GM18508 (cell line): ENCODE measurements around the gene CGA.

Experiments
- ATAC-seq: cut with Tn5 transposase; IDR thresholded peaks from one replicate; pipeline ENCODE4 v1.9.1; 2021; ENCODE audit warnings: moderate number of reproducible peaks; ENCODE audit not compliant: insufficient read depth, unreplicated experiment

CGA gene

DNA sequence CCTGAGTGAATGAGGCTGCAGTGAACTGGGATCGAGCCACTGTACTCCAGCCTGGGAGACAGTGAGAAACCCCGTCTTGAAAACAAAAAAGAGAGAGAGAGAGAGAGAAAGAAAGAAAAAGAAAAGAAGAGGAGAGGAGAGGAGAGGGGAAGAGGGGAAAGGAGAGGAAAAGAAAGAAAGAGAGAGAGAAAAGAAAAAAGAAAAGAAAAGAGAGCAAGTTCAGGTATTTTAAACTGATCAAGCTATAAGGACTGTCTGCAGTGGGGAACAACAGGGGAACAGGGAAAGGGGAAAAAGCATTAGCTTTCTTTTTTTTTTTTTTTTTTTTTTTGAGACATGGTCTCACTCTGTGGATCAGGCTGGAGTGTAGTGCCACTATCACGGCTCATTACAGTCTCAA lies 2.5 kb downstream of the CGA start:
- no peak for ATAC-seq

DNA sequence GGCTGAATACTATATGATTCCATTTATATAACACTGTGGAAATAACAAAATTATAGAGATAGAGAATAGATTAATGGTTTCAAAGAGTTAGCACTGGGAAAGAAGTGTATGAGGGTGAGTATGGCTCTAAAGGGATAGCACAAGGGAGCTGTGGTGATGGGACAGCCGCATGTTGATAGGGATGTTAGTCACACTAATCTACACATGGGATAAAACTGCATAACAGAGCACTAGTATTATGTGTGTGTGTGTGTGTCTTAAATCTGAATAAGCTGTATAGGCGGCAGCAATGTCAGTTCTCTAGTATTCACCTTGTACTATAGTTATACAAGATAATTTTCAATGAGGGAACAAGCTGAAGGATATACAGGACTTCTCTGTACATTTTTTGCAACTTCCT lies 5.8 kb downstream of the CGA start:
- ATAC-seq = no peak

DNA sequence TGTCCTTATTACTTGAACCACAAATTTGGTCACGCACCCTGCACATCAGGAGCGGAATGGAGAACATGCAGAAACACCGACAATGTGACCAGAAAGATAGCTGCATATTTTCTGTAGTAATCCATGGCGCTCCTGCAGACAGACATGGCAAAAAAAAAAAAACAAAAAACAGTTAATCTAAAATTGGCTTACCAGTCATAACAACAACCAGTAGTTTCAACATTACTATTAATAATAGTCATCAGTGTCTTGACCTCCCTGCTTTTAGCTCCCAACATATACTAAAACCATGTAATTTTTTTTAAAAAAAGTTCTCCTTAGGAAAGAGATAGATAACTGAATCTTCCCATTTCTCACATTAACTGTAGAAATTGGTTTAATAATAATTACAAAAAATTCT lies 6.8 kb downstream of the CGA start:
- ATAC-seq = no peak

- no peak for ATAC-seq
Measured at GRCh38 chr6:87082160-87082721, 12.7 kb downstream of the CGA start.

GRCh38 chr6:87078983-87079616 lies 15.8 kb downstream of the CGA start:
- no peak for ATAC-seq

- ATAC-seq = no peak
Measured at GRCh38 chr6:87075168-87075567, 19.7 kb downstream of the CGA start.

GRCh38 chr6:87074101-87074621 lies 20.7 kb downstream of the CGA start:
- ATAC-seq = no peak

DNA sequence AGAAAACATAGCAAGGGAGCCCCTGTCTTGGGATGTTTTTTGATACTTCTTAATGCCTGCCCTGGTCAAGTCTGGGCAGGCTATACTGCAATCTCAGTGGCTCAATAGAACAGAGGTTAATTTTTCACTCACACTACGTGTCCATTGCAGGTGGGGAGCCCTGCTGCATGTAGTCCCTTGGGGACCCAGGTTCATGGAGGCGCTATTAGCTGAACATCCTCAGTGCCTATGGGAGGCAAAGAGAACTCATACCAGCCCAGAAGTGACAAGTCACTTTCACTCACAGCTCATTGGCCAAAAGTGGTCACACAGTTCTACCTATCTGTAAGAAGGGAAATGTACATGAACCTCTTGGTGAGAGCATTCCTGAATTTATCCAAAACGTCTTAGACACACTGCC lies 23.2 kb downstream of the CGA start:
- no peak for ATAC-seq

DNA sequence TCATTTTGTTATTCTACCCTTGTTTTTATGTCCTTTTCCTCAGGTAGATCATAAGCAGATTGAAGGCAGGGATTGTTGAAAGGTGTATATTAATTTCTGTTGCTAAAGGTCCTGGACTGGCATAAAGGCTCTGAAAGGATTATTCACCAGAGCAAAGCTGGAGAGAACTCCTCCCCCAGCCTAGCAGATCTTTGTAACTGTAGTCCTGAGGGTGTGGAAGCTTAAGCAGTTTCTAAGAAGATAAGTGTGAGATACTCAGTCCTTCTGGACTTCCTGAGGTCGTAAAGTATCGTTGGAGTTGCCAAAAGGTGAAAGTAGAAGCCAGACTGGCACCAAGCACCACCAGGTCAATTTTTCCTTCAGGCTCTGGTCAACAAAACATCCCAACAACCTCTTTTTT lies 24.2 kb downstream of the CGA start:
- ATAC-seq = no peak

GRCh38 chr6:87068795-87069194 lies 26.1 kb downstream of the CGA start:
- no peak for ATAC-seq

DNA sequence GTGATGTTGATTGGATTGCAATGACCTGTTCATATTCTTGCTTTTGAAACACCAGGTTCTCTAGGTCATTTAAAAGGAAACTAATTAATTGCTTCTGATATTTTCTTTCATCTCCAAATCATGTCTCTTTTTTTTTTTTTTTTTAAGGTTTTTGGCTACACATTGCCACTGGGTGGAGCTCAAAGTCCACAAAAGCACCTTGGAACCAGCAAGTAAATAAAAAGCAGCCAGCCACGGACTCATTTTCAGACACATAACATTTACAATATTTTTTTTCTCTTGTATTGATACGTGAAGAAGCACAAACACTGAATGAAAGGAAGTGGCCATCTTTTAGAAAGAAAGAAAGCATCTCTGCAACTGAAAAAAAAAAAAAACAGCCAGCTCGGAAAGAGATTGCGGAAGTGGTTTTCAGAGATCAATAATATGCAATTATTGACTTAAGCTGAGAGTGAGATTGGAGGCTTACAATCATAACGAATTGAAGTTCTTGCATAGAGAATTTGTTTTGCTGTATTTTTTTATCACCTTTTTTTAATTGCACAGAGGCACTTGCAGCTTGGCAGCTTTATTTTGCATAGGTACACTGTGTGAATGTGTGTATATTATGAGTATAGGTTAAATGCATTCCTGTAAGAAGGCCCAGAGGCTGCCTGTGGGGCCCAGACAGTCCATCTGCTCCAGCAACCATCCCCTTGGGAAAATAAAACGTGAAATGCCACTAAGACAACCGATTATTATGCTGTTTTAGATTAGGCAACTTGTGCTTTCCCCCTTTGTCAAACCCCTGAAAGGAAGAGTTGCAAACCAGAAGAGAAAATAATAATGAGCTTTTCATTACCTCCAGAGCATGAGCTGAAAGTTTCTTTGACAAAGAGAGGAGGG lies 28.2 kb downstream of the CGA start:
- no peak for ATAC-seq

GRCh38 chr6:87065117-87065516 lies 29.8 kb downstream of the CGA start:
- ATAC-seq = no peak

DNA sequence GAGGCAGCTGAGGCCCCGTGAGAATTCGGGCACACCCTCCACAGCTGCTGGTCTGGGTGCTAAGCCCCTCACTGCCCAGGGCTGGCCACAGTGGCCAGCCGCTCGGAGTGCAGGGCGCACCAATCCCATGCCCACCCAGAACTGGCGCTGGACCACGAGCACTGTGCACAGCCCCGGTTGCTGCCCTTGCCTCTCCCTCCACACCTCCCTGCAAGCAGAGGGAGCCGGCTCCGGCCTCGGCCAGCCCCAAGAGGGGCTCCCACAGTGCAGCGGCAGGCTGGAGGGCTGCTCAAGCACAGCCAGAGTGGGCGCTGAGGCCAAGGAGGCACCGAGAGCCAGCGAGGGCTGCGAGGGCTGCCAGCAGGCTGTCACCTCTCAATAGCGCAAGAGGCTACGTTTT lies 35.0 kb downstream of the CGA start:
- no peak for ATAC-seq

DNA sequence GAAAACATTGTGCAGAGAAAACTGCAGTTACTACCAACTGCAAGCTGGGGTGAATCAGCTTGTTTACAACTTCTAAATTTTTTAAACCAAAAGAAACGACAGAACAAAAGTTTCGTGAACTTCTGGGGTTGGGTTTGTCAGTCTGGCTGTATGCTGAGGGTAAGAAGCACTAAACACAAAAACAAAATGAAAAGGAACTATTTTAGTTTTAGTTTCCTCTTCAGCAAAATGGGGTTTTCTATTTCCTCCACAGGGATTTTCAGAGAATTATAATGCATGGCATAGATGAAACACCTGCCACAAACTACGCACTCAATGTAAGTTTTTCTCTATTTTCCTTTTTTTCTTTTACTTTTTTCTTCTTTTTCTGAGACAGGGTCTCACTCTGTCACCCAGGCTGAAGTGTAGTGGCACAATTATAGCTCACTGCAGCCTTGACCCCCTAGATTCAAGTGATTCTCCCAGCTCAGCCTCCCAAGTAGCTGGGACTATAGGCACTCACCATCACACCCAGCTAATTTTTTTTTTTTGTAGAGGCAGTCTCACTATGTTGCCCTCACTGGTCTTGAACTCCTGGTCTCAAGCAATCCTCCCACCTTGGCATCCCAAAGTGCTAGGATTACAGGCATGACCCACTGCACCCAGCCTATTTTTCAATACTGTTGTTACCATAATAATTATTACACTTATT lies 40.6 kb downstream of the CGA start:
- ATAC-seq = no peak

GRCh38 chr6:87053312-87053711 lies 41.6 kb downstream of the CGA start:
- ATAC-seq = no peak

GRCh38 chr6:87049779-87050178 lies 45.1 kb downstream of the CGA start:
- ATAC-seq = no peak

DNA sequence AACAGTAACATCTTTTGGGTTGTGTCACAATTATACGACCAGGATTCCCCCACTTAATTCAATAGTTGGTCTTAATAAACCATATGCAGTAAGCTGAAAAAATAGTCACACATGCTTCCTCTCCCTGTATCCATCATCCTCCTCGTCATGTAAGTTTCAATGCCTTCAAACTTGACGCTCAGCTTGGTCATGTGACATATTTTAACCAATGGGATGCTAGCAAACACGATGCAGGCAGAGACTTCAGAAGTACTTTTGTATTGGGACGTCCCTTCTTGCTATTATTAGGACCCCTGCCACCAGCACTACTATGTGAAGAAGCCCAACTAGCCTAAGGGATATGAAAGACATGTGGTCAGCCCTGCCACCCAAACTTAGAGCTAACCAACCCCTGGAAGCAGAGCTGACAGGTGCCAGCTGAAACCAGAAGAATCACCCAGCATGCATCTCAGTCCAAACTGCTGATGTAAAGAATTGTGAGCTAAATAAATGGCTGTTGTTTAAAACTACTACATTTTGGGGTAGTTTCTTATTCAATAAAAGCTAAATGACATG lies 49.3 kb downstream of the CGA start:
- ATAC-seq = no peak

- no peak for ATAC-seq
Measured at GRCh38 chr6:87040729-87041128, 54.2 kb downstream of the CGA start.
